GM19395 (cell line): ENCODE results near the gene CX3CR1.
"Not testable (repeated sequence)": the region's sequence is repeated elsewhere in the genome, so short reads cannot be mapped to it uniquely, and the experiment has no call there.

ENCODE experiments used
- ATAC-seq: cut with Tn5 transposase; IDR thresholded peaks from one replicate; pipeline ENCODE4 v1.9.1; 2021; ENCODE audit warnings: mild to moderate bottlenecking, moderate library complexity; ENCODE audit not compliant: unreplicated experiment

The CX3CR1 gene, protein sequence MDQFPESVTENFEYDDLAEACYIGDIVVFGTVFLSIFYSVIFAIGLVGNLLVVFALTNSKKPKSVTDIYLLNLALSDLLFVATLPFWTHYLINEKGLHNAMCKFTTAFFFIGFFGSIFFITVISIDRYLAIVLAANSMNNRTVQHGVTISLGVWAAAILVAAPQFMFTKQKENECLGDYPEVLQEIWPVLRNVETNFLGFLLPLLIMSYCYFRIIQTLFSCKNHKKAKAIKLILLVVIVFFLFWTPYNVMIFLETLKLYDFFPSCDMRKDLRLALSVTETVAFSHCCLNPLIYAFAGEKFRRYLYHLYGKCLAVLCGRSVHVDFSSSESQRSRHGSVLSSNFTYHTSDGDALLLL

GRCh38 chr3:39279745-39280517, at the start of gene CX3CR1:
TSS of gene CX3CR1 (minus strand) at chr3:39280036. CDS start at chr3:39266509, 13,527 bp downstream.
- ATAC-seq: no peak

GRCh38 chr3:39329493-39329892, 49.7 kb upstream of the CX3CR1 start, which contains the start of gene CCR8:
TSS of gene CCR8 (plus strand) at chr3:39329709. CDS start at chr3:39332332, 2,623 bp downstream.
- no peak for ATAC-seq

DNA sequence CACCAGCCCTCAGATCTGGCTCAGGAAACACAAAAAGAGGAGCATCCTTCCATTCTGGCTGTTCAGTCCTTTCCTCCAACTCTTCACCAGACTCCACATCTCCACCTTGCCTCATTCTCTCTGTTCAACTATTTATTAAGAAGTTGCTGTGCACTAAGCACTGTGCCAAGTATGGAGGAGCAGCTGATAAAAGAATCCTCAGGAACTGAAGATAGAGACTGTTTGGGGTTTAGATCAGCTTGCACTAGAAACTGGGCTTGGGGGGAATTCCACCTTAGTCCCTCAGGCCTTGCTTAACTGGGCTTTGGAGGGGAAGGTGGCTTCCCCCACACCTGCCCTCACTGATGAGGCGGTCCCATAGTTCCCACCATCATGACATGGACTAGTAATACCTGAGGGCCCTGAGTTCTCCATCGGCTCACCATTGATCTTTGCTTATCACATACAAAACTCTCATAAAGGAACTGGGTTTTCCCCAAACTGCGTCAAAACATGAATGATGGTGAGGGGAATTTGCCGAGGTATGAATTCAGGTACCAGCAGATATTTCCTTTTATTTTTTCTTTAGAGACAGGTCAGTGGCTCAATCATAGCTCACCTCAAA, 48.0 kb upstream of the CX3CR1 start:
- ATAC-seq: peak; percentile 72

- ATAC-seq: peak; percentile 19
Observed at GRCh38 chr3:39327053-39327745, 47.4 kb upstream of the CX3CR1 start.

DNA sequence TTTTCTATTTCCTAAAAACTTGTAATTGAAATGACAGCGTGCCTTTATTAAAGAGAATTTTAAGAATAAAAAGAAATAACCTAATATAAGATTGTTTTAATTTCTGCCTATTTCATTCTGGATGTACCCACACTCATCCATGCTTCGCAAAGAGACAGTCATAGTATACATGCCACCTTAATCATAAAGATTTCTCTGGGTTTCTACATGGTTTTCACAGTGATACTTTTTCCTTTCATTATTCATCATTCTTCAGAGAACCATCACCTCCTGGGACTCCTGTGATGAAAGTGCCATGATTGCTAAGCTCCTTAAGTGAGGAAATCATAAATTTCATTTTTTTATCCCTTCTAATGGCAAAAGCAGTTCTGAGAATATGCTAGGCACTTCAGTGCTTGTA, 45.4 kb upstream of the CX3CR1 start:
- no peak for ATAC-seq

GRCh38 chr3:39323494-39323893, 43.7 kb upstream of the CX3CR1 start:
- no peak for ATAC-seq

DNA sequence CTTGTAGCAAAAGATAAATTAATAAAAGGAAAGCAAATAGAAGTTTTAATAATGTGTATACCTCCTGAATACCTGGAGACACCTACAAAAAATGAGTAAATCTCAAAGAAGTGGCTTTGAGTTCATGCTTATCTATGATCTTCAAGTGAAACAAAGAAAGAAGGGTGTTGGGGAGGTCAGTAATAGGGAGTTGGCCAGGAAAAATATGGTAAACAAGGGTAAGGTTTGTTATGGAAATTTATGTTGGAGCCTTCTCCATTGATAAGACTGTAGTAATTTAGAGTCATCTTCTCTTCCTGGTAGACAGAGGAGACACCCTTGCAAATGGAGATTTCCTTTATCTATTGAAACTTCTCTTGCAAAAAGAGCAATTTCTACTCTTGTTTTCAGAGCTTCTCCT, 43.1 kb upstream of the CX3CR1 start:
- ATAC-seq: no peak

DNA sequence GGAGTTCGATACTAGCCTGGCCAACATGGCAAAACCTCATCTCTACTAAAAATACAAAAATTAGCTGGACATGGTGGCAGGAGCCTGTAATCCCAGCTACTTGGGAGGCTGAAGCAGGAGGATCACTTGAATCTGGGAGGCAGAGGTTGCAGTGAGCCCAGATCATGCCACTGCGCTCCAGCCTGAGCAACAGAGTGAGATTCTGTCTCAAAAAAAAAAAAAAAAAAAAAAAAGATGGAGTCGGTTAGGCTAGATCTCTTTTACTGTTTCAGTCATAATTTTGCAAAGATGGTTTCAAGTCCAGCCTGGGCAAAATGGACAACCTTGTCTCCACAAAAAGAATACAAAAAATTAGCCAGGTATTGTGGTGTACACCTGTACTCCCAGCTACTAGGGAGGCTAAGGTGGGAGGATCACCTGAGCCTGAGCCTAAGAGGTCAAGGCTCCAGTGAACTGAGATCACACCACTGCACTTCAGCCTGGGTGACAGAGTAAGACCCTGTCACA, 42.4 kb upstream of the CX3CR1 start:
- ATAC-seq: not testable (repeated sequence)

- ATAC-seq: not testable (repeated sequence)
Observed at GRCh38 chr3:39321574-39321983, 41.7 kb upstream of the CX3CR1 start.

DNA sequence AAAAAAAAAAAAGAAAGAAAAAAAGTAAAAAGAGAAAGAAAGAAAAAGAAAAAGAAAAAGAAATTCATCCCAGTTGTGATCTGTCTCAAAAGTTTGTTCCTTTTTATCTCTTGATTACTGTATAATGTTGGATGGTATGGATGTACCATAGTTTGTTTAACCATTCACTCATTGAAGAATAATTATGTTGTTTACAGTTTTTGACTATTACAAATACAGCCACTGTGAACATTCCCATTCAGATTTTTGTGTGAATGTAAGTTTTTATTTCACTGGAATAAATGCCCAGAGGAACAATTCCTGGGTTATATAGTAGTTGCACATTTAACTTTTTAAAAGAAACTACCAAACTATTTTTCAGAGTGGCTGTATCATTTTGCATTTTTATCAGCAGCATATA, 39.4 kb upstream of the CX3CR1 start:
- no peak for ATAC-seq

DNA sequence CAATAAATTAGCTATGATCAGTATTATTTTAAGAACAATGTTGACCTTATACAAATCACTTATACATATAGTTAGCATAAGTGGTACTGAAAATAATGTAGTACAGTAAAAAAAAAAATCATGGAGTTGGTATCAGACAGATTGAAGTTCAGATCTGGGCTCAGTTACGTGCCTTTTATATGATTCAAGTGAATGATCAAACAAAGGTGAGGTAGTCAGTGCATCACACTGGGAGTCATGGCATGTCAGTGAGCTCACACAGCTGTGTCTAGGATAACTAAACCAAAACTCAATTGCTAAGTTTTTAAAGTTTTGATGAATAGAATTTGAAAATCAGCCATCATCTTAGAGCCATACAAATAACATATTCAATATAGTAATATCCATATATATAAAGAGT, 38.5 kb upstream of the CX3CR1 start:
- ATAC-seq: no peak

DNA sequence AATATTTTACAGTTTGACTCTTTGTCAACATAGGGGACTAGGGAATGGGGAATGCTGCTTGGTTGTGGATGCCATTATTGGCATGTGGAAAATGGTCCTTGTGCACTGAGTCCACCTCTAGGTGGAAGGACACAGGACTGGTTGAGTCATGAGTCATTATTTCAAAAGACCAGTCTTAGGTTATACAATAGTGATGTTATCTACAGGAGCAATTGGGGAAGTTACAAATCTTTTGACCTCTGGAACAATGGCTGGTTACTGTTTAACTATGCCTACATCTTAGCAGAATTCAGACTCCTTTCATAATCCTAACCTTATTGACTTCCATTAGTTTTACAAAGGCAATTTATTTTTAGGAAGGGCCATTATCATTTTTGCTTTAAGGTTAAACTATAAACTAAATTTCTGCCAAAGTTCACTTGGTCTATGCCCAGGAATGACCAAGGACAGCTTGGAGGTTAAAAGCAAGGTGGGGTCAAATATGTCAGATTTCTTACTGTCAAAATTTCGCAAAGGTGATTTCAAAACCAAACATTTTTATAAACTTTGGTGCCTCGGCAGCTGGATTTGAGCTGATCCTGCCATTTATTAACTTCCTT, 37.8 kb upstream of the CX3CR1 start:
- ATAC-seq: no peak

- ATAC-seq: no peak
Observed at GRCh38 chr3:39315420-39315819, 35.6 kb upstream of the CX3CR1 start.

DNA sequence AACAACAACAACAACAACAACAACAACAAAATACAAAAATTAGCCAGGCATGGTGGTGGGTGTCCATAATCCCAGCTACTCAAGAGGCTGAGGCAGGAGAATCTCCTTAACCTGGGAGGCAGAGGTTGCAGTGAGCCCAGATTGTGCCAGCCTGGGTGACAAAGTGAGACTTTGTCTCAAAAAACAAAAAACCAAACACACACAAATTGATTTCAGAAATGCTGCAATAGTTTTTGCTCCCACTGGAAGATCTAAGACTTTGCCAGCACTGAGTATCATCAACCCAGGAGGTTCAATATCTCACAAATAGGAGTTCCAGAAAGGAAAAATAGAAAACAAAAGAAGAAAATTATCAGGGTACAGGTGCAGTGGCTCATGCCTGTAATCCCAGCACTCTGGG, 33.5 kb upstream of the CX3CR1 start:
- no peak for ATAC-seq

DNA sequence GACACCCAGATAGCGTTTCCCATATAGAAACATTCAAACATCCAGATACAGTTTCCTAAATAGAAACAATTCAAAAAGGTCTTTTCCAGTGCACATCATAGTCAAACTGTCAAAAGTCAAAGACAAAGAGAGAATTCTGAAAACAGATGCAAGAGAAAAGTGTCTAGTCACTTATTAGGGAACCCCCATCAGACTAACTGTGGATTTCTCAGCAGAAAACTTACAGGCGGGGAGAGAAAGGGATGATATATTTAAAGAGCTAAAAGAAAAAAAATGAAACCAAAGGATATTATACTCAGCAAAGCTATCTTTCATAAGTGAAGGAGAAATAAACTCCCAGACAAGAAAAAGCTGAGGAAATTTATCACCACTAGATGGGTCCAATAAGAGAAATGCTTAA, 22.3 kb upstream of the CX3CR1 start:
- no peak for ATAC-seq

DNA sequence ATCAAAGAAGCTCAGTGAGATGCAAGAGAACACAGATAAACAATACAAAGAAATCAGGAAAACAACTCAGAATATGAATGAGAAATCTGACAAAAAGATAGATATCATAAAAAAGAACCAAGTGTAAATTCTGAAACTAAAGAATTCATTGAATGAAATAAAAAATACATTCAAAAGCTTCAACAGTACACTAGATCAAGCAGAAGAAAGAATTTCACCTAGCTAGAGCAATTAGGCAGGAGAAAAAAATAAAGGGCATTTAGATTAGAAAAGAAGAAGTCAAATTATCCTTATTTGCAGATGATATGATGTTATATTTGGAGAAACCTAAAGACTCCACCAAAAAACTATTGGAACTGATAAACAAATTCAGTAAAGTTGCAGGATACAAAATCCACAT, 19.4 kb upstream of the CX3CR1 start:
- no peak for ATAC-seq

GRCh38 chr3:39296197-39297077, 16.6 kb upstream of the CX3CR1 start:
- ATAC-seq: no peak

- peak; percentile 89 for ATAC-seq
Observed at GRCh38 chr3:39295184-39295775, 15.4 kb upstream of the CX3CR1 start.
